Muscle of leg (tissue), 11 donors: Measurements from ENCODE around the gene ZNF573. TPM values are rescaled to one million over a fixed set of nuclear protein-coding genes. Genes with fewer than 3 reads are reported as not detected.
"Not testable (repeated sequence)": the region's sequence is repeated elsewhere in the genome, so short reads cannot be mapped to it uniquely, and the experiment has no call there.

Source experiments
- DNase-seq: peaks from one replicate; pipeline ENCODE4 v3.0.0; 2013
- H3K27ac ChIP-seq: one replicate; pipeline ENCODE4 v1.5.1; 2013; ENCODE audit warnings: mild to moderate bottlenecking, low read length, control low read depth
- H3K27me3 ChIP-seq: one replicate; pipeline ENCODE4 v1.6.1; 2013; ENCODE audit warnings: low read length; ENCODE audit not compliant: control insufficient read depth, insufficient read depth
- H3K36me3 ChIP-seq: one replicate; pipeline ENCODE4 v1.6.1; 2013; ENCODE audit warnings: low read length; ENCODE audit not compliant: control insufficient read depth, insufficient read depth
- H3K4me1 ChIP-seq: one replicate; pipeline ENCODE4 v1.6.1; 2013; ENCODE audit warnings: low read length; ENCODE audit not compliant: control insufficient read depth, insufficient read depth
- H3K4me3 ChIP-seq: one replicate; pipeline ENCODE4 v1.5.1; 2013; ENCODE audit warnings: low read length, control low read depth
- H3K9me3 ChIP-seq: replicated peaks from 2 replicates; pipeline ENCODE4 v1.6.1; 2013; ENCODE audit warnings: low read depth, low read length; ENCODE audit not compliant: control insufficient read depth
- WGBS: methylation state at CpG from one replicate; pipeline ENCODE4 v1.1.5; 2013; ENCODE audit warnings: missing lambda C conversion rate; ENCODE audit not compliant: insufficient coverage; 5-methylcytosine and 5-hydroxymethylcytosine counted together
- polyA plus RNA-seq, 8 donors: library from polyadenylated mRNA; unstranded; fragments of 120-200 nt; gene quantifications; one replicate each; pipeline versions ENCODE4 v1.2.1 to v1.2.3, GENCODE V29; 2013; ENCODE audit warnings: inconsistent platforms in 1 of 8, low replicate concordance in 1 of 8; ENCODE audit not compliant: insufficient read length in 8 of 8, insufficient read depth in 1 of 8
- total RNA-seq: library from RNA; stranded (reverse); fragments of 120-200 nt; gene quantifications from one replicate; pipeline ENCODE4 v1.2.4, GENCODE V29; 2013

ZNF573 gene
- total and polyA plus RNA-seq, 9 donors: 5.9 to 17.1 (median 8.6) TPM

DNA sequence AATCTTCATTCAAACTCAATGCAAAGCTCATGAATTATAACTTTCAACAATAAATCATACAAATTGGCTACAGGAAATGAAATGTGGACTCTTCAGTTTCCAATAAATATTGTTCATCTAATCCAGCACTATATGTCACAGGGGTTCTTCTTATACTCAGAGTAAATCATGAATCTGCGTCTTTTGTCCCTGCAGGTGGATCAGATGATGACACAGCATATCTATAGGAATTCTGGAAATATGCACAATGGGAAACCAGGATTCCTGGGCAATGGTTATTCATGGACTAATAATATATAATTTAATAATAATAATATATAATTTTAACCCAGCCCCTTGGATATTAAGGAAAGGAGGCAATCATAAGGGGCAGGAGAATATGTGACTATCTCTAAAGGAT lies 8.4 kb downstream of the ZNF573 start:
- peaks cover 20% of the 10 kb centered on the region for H3K36me3 ChIP-seq

DNA sequence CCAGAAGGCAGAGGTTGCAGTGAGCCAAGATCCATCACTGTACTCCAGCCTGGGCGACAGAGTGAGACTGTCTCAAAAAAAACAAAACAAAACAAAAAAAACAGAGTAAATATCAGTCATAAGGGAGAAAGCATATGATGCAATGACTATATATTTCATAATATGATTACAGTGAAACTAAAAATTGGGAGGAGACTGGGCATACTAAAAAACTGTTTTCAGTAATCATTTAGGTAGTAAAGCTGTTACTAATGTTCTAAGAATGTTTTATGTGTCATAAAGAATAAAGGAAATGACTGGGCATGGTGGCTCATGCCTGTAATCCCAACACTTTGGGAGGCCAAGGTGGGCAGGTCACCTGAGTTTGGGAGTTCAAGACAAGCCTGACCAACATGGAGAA lies 15.9 kb downstream of the ZNF573 start:
- H3K4me3 ChIP-seq: no peak overlapping the region
- no peak for DNase-seq
- H3K9me3 ChIP-seq: no peaks in the 10 kb centered on the region
- H3K27me3 ChIP-seq: no peaks in the 10 kb centered on the region
- H3K36me3 ChIP-seq: peaks cover 20% of the 10 kb centered on the region
- WGBS: no CpG with 5 or more reads among the region's 1 CpG
- no peaks in the 10 kb centered on the region for H3K4me1 ChIP-seq
- no peak overlapping the region for H3K27ac ChIP-seq

More for the DNA sequence above, 8.4 kb downstream of the ZNF573 start:
- Histone ChIP-seq H3K4me3 (no peak overlapping the region), H3K27me3 (no peaks in the 10 kb centered on the region), H3K4me1 (no peaks in the 10 kb centered on the region), H3K27ac (no peak overlapping the region), H3K9me3 (no peaks in the 10 kb centered on the region)
- WGBS: no CpG with 5 or more reads among the region's 1 CpG
- DNase-seq: no peak

DNA sequence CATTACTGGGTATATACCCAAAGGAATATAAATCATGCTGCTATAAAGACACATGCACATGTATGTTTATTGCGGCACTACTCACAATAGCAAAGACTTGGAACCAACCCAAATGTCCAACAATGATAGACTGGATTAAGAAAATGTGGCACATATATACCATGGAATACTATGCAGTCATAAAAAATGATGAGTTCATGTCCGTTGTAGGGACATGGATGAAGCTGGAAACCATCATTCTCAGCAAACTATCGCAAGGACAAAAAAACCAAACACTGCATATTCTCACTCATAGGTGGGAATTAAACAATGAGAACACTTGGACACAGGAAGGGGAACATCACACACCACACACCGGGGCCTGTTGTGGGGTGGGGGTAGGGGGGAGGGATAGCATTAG lies 21.7 kb downstream of the ZNF573 start:
- WGBS: no CpG with 5 or more reads among the region's 4 CpGs
- H3K4me1 ChIP-seq, H3K9me3 ChIP-seq, H3K36me3 ChIP-seq, H3K4me3 ChIP-seq, H3K27ac ChIP-seq, H3K27me3 ChIP-seq, DNase-seq: not testable (repeated sequence)

DNA sequence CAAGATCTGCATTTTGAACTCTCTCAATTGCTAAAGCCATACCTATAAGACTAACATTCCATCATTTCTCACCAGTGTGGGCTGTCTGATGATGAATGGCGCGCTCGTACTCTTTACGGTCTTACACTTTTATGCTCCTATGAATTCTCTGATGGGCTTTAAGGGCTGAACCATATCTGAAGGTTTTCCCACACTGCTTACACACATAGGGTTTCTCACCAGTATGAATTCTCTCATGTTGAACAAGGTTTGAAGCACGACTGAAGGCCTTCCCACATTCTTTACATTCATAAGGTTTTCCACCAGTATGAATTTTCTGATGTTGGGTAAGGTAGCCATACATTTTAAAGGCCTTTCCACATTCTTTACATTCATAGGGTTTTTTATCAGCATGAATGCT lies 41.0 kb downstream of the ZNF573 start:
- H3K9me3 ChIP-seq: peaks cover 15% of the 10 kb centered on the region

DNA sequence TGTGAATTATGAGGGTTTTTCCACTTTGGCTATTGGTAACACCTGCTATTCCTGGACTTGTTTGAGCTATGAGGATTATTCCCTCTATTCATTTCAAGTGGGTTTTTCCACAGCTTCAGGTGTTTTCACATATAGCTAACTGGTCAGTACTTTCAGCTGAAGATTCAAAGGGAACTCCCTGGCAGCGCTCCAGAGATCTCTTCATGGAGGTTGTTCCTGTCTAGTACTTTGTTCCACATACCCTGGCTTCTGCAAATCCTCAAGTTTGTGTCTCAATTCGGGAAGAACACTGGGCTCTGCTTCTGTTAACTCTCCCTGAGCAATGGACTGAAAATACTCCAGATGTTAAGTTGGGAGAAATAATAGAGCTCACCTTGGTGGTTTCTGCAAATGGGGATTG lies 54.2 kb downstream of the ZNF573 start:
- peak; percentile 4 for DNase-seq
- Histone ChIP-seq H3K27me3 (no peaks in the 10 kb centered on the region), H3K4me3 (no peak overlapping the region), H3K36me3 (no peaks in the 10 kb centered on the region), H3K9me3 (no peaks in the 10 kb centered on the region), H3K4me1 (no peaks in the 10 kb centered on the region), H3K27ac (no peak overlapping the region)
- no CpG with 5 or more reads among the region's 2 CpGs for WGBS

More for the DNA sequence above, 41.0 kb downstream of the ZNF573 start:
- Histone ChIP-seq H3K36me3 (peaks cover 12% of the 10 kb centered on the region), H3K4me1 (no peaks in the 10 kb centered on the region), H3K27me3 (no peaks in the 10 kb centered on the region), H3K27ac (no peak overlapping the region), H3K4me3 (no peak overlapping the region)
- WGBS: 75% methylated on average over 4 of the region's 5 CpGs
- DNase-seq: no peak

DNA sequence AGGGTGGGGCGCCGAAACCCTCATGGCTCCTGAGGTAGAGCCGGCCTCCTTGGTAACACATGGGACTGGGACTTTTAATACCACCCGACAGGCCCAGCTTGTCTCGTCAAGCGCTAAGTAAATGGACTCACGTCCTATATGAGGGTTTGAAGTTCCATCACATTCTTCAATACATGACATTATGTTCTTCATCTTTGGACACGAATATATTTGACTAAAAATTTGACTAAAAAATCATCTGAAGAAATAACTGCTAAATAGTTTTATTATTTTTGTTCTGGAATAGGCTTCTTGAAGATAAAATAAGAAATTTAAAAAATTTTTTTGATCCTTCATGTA lies 59.5 kb downstream of the ZNF573 start:
- H3K4me3 ChIP-seq: peak overlapping the region; percentile 61
- WGBS: 0% methylated on average over 2 of the region's 8 CpGs
- no peak for DNase-seq
- peak overlapping the region; percentile 45 for H3K27ac ChIP-seq
- peaks cover 7% of the 10 kb centered on the region for H3K4me1 ChIP-seq
- no peaks in the 10 kb centered on the region for H3K9me3 ChIP-seq
- H3K36me3 ChIP-seq: peaks cover 3% of the 10 kb centered on the region
- no peaks in the 10 kb centered on the region for H3K27me3 ChIP-seq

DNA sequence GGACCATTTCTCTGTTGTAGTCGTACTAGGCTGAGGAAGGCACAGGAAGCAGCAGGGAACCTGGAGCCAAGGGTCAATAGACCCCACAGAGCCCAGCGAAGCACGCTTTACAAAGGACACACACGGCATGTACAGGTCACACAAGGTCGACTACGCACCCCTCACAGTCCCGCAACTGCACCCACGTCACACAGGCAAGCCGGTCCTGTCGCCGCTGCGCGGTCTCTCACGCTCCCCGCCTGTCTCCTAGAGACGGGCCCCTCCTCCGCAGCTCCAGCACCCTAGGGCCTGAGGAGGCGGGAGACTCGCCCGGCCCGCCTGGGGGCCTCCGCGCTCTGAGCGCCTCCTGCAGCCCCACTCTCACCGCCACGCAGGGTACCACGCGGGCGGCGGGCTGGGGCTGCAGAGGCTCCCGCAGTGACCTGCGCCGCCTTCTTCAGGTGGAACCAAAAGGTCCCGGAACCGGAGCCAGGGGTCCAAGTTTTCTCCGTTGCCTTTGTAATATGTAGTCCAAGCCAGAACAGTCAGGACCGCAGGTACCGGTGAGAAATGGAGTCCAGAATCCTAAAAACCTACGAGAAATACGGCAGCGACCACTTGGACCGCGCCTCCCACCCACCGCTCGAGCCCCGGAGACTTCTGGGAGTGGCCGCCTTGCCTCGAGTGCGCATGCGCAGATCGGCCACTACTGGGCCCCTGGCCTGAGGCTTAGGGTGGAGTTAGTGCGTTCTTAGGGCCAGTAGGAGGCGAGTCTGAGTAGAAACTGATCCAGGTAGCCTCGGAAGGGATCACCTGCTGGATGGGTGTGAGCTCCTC lies 60.1 kb downstream of the ZNF573 start, which contains the start of gene ZNF607:
Gene ZNF607, minus strand, starts transcription at position 651 of the 816 bp plus-strand sequence. CDS start 8,143 bp downstream, outside the sequence.
- Histone ChIP-seq H3K4me3 (peak within 1 kb of the TSS; percentile 61), H3K36me3 (peaks cover 4% of the 10 kb centered on the region), H3K27ac (peak within 1 kb of the TSS; percentile 45), H3K9me3 (no peaks in the 10 kb centered on the region), H3K27me3 (no peaks in the 10 kb centered on the region), H3K4me1 (peaks cover 7% of the 10 kb centered on the region)
- peak; percentile 96 for DNase-seq
- WGBS: under 1% methylated on average over 51 of the region's 54 CpGs

DNA sequence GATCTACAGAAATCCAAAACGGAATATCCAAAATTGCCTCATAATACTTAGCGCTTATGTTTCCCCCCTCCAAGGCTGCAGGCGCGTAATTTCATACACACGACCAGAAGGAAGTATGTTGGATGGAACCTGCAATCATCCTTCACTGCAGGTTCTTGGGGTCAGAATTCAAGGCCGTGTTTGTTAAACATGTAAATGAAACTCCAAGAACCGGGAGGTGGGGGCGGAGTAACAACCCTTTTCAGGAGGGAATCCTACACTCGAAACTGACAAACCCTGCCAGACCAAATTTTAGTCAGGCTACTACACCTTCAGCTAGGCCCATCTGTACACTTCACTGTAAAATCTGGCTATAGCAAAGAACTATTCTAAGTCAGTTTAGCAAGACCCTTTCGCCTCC lies 61.1 kb downstream of the ZNF573 start:
- H3K27ac ChIP-seq: no peak overlapping the region

DNA sequence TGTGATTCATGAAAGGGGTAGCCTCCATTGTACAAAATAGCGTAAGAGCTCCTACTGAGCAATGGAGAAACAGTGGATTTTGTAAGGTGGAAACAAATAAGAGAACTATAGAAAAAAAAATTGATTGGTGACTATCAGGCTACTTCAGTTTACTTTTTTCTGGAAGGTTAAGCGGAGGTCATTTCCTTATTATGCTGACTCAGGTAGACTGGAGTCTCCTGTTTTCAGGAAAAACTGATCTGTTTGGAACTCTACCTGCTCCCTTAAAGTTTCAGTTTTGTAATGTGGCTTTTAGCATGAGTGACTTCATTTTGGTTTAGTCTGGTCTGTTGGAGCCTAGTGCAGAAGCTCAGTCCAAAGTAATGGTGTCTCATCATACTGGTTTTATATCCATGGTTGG lies 63.2 kb downstream of the ZNF573 start:
- no peak overlapping the region for H3K27ac ChIP-seq

More for the DNA sequence above, 61.1 kb downstream of the ZNF573 start:
- H3K27me3 ChIP-seq: no peaks in the 10 kb centered on the region
- H3K36me3 ChIP-seq: peaks cover 4% of the 10 kb centered on the region
- 37% methylated on average over 8 of the region's 10 CpGs for whole genome bisulfite sequencing
- no peak for DNase-seq
- H3K4me3 ChIP-seq: no peak overlapping the region
- H3K9me3 ChIP-seq: no peaks in the 10 kb centered on the region
- H3K4me1 ChIP-seq: peaks cover 7% of the 10 kb centered on the region

DNA sequence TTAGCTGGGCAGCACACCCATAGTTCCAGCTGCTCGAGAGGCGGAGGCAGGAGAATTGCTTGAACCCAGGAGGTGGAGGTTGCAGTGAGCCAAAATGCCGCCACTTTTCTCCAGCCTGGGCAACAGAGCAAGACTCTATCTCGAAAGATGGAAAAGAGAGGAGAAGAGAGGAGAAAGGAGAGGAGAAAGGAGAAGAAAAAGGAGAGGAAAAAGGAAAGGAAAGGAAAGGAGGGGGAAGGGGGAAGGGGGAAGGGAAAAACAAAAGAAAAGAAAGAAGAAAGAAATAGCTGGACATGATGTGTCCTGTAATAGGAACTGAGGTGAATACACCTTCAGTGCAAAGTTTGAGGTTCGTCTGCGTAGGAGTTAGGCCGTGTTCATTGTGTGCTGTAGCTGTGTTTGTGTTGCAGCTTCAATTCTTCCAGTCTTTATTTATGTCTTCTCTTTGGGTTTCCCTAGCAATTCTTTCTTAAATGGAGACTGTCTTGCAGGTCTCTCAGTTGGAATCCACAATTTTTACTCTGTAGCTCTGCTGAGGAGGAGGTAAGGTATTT lies 73.3 kb downstream of the ZNF573 start:
- no peak for DNase-seq
- Histone ChIP-seq H3K4me1 (no peaks in the 10 kb centered on the region), H3K27me3 (no peaks in the 10 kb centered on the region), H3K9me3 (no peaks in the 10 kb centered on the region), H3K4me3 (no peak overlapping the region), H3K27ac (no peak overlapping the region), H3K36me3 (peaks cover 11% of the 10 kb centered on the region)
- 96% methylated on average over 4 of the region's 7 CpGs for WGBS

More for the DNA sequence above, 63.2 kb downstream of the ZNF573 start:
- no peaks in the 10 kb centered on the region for H3K27me3 ChIP-seq
- no peak for DNase-seq
- H3K36me3 ChIP-seq: peaks cover 11% of the 10 kb centered on the region
- WGBS: no CpG with 5 or more reads among the region's 2 CpGs
- peaks cover 7% of the 10 kb centered on the region for H3K4me1 ChIP-seq
- no peaks in the 10 kb centered on the region for H3K9me3 ChIP-seq
- no peak overlapping the region for H3K4me3 ChIP-seq
